Right ventricle myocardium inferior (tissue), 1 donor: ENCODE data around the gene IGBP1. TPM values are rescaled to one million over a fixed set of nuclear protein-coding genes. Genes with fewer than 3 reads are reported as not detected.
"Not testable (repeated sequence)": the region's sequence is repeated elsewhere in the genome, so short reads cannot be mapped to it uniquely, and the experiment has no call there.

Source experiments
- ATAC-seq: fragments of 200-7000 bp; cut with Tn5 transposase; one replicate; pipeline ENCODE4 v1.9.1; 2020; ENCODE audit warnings: mild to moderate bottlenecking, moderate library complexity
- DNase-seq: peaks from one replicate; pipeline ENCODE4 v3.0.0; 2021; ENCODE audit errors: missing footprints
- intact Hi-C: fragments of 100-400 bp; cut with DNase I; formaldehyde crosslinking; loops from one replicate; pipeline ENCODE4 v1.11.0; 2022
- total RNA-seq: library from RNA; stranded (reverse); fragmentation: NEBNext Ultra II Directional; extraction: Animal tissue kit (Norgen Biotek cat#: 25700); gene quantifications from one replicate; pipeline ENCODE4 v1.2.1, GENCODE V29; 2021
- donor health status: DM: no; HTN: yes; CAD: no; lungs with severe emphysema.

Gene IGBP1
- total RNA-seq, 1 donor from 2014 or later = 47.8 TPM

DNA sequence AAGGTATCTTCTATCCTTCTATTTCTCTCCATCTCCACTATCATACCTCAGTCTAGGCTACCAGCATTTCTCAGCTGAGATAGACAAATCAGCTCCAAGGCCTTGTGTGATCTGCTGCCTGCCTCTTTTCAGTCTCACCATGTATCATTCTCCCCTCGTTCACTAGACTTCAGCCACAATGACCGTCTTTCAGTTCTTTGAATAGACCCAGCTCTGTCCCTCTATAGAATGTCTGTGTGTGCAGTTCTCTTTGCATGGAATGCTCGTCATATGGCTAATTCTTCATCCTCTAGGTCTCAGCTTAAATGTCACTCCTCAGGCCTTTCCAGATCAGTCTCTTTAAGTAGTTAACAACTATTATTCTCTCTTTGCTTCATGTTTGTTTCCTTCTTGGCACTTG is 6.5 kb downstream of the IGBP1 start:
- intact Hi-C loops = no loop called here

DNA sequence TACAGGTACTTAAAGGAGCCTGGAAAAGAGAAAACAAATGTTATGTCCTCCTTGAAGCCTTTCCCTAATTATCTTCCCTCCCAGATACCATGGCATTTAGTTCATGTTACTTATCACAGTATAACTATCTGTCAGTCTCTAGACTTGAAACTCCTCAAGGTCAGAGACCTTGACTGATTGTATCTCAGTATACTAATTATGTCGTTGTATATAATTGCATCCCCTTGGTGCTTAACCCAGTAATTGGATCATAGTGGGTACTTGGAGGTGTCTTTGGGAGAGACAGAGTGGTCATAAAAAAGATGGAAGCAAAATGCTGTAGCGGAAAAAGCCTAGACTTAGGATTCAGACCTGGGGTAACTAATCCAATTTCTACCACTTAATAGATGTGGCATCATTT is 8.1 kb downstream of the IGBP1 start:
- DNase-seq (no peak), ATAC-seq (no peak)
- intact Hi-C loops = no loop called here

More for the DNA sequence above, 6.5 kb downstream of the IGBP1 start:
- no peak for ATAC-seq
- no peak for DNase-seq

DNA sequence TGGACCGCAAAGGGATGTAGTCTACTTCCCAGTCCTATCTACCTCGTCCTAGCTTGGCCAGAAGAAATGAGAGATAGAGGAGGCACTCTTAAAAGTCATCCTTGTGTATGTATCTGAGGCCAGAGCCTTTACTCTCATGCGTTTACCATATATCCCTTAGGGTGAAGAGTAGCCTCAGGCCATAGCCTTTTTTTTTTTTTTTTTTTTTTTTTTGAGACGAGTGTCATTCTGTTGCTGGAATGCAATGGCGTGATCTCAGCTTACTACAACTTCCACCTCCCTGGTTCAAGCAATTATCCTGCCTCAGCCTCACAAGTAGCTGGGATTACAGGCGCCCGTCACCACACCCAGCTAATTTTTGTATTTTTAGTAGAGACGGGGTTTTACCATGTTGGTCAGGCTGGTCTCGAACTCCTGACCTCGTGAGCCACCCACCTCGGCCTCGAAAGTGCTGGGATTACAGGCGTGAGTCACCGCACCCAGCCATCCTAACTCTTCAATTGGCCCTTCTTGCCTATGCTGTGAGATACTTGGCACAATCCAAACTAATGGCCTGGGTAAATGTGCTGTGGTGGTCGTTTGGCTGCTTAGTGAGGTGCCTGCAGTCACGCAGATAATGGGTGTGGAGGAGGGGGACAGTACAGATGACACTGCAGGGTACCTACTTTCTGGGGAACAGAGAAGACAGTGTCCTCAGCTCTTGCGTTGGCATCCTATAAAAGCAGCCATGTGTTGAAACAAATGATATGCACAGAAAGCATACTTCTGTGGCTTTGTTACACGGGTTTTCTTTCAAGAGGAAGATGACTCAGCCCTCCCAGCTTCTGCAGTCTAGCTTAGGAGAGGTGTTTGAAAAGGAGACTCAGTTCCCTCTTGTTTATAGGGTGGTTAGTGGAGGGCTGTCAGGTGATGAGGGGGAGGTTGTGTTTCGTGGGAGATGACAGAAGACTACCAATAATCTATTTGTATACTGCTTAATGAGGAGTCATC is 33.6 kb downstream of the IGBP1 start:
- intact Hi-C loops = no loop called here
- DNase-seq (no peak), ATAC-seq (no peak)

GRCh38 chrX:70168238-70169188 is 35.3 kb downstream of the IGBP1 start:
- DNase-seq (no peak), ATAC-seq (no peak)
- intact Hi-C loops = no loop called here

DNA sequence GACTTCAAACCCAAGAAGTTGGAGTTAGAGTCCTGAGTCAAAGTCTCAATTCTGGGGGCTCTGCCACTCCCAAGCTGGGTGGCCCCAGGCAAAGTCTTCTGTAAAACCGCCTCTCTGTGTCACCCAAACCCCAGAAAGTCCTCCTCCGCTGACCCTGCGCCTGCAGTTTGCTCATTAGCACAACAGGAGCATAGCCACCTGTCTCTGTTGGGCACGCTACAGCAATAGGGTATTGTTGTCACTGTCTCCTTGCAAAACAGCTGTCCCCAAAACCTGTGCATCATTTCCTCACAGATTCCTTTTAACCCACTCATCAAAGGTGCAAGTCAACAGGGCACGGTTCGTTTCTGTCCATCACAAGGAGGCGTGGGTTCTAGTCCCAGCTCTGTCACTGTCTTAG is 36.0 kb downstream of the IGBP1 start:
- no peak for ATAC-seq
- intact Hi-C loops = no loop called here

GRCh38 chrX:70171624-70172023 is 38.4 kb downstream of the IGBP1 start:
- ATAC-seq (no peak), DNase-seq (no peak)
- intact Hi-C loops = no loop called here

More for the DNA sequence above, 36.0 kb downstream of the IGBP1 start:
- no peak for DNase-seq

GRCh38 chrX:70172221-70172620 is 39.0 kb downstream of the IGBP1 start:
- no peak for DNase-seq
- intact Hi-C loops = no loop called here
- no peak for ATAC-seq

DNA sequence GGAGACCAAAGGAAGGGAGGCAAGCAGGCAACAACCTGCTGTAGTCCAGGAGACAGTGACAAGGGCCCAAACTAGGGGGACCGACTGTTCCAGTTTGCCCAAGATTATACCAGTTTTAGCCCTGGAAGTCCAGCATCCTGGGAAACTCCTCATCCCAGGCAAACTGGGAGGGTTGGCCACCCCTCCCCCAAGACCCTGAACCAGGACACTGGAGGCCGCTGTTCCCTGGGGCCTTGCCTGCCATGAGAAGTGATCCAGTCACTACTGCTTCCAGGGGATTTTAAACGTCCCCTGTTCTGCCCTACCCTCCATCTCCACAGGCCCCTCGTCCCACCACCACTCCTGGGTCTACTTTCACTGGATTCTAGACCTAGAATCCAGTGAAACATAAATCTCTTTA is 39.7 kb downstream of the IGBP1 start:
- DNase-seq = no peak

GRCh38 chrX:70174754-70175153 is 41.5 kb downstream of the IGBP1 start:
- intact Hi-C loops = no loop called here
- ATAC-seq (no peak), DNase-seq (no peak)

More for the DNA sequence above, 39.7 kb downstream of the IGBP1 start:
- intact Hi-C loops = no loop called here
- no peak for ATAC-seq

GRCh38 chrX:70175338-70175737 is 42.1 kb downstream of the IGBP1 start:
- ATAC-seq (no peak), DNase-seq (no peak)
- intact Hi-C loops = no loop called here

DNA sequence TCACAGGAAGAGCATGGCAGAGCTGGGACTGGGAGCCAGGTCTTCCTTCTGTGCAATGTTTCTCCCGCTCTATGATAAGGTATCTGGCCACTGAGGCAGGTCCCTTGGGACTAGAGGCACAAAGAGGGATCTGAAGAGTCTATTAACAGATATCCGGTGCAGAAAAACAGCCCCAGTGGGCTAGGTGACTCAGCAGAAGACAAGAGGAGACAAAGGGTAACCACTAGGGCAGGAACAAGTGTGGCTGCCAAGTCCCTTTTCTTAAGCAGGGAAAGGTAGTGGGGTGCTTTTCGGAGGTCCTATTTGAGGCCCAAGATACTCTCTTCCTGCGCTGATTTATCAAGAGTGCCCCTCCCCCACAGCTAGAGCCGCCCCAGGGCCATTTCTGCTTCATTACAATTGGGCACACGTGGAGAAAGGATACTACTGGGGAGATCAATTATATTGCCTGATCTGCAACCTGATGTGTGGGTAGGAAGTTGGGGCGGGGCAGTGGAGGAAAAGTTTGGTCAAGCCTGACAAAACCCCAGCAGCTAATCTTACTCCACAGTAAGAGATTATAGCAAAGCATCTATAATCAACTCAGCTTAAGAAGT is 43.8 kb downstream of the IGBP1 start, which contains the start of gene DGAT2L6:
DGAT2L6 (plus strand) TSS at position 546 of the 596 bp plus-strand sequence. CDS start 100 bp downstream, outside the sequence.
- intact Hi-C loops = no loop called here
- ATAC-seq (no peak), DNase-seq (no peak)

DNA sequence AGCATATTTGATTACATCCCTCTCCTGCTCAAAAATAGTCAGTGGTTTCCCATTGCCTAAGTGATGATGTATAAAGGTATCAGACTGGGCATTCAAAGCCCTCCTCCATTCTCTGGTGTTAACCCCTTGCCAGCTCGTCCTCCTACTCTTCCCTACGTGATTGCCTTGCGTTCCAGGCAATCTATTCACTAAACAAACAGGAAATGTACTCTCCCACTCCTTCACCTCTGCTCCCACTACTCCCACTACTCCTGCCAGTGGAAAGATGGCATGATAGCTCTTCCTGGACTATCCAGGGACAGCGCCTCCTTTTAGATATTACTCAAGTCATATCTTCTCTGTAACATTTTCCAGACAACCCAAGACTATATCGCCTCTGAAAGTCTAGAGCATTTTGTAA is 49.8 kb downstream of the IGBP1 start:
- DNase-seq (no peak), ATAC-seq (no peak)
- intact Hi-C loops = no loop called here

DNA sequence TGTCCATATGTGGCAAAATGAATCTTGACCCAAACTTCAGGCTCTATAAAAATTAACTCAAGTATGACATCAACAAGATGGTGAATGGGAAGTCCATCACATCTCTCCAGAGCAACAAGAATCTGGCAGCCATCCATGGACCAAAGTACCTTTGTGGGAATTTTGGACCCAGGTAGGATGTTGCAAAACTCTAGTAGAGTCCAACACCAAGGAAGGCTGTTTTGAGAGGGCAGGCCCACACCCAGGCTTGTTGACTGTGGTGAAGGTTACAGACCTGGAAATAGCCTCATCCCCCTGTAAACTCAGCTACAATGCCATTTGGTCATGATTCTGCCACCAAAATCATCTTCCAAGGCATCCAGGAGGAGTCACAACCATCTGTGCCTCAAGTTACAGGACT is 57.0 kb downstream of the IGBP1 start:
- intact Hi-C loops = loop anchor here (10.0 kb wide), 1 partner anchor 75 kb away; the partner anchor contains the start of genes ARR3 and P2RY4
- DNase-seq (no peak), ATAC-seq (no peak)

- ATAC-seq (no peak), DNase-seq (no peak)
- intact Hi-C loops = loop anchor here (10.0 kb wide), 1 partner anchor 68 kb away; the partner anchor contains the start of genes ARR3 and P2RY4
These were observed 63.9 kb downstream of the IGBP1 start for GRCh38 chrX:70196961-70197720.

- no peak for DNase-seq
- no peak for ATAC-seq
- intact Hi-C loops = no loop called here
These were observed 68.5 kb downstream of the IGBP1 start for GRCh38 chrX:70201732-70202131.

- intact Hi-C loops = no loop called here
- ATAC-seq (no peak), DNase-seq (no peak)
These were observed 75.2 kb downstream of the IGBP1 start for GRCh38 chrX:70208479-70208878.

DNA sequence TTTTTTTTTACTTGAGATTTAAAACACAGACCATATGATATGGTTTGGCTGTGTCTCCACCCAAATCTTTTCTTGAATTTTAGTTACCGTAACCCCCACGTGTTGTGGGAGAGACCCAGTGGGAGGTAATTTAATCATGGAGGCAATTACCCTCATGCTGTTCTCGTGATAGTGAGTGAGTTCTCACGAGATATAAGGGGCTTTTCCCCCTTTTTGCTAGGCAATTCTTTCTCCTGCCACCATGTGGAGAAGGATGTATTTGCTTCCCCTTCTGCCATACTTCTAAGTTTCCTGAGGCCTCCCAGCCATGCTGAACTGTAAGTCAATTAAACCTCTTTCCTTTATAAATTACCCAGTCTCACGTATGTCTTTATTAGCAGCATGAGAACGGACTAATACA is 76.3 kb downstream of the IGBP1 start:
- DNase-seq, ATAC-seq, intact Hi-C loops: not testable (repeated sequence)
